Ishikawa (cell line): ENCODE results near the gene COL15A1.

Experiments
- CEBPB ChIP-seq: IDR thresholded peaks from 2 replicates; pipeline ENCODE4 v1.6.1; 2012
- CREB1 ChIP-seq: IDR thresholded peaks from 2 replicates; pipeline ENCODE4 v1.6.1; 2012; ENCODE audit warnings: low read depth
- EGR1 ChIP-seq: IDR thresholded peaks from 2 replicates; pipeline ENCODE4 v1.6.1; 2012
- EP300 ChIP-seq: IDR thresholded peaks from 2 replicates; pipeline ENCODE4 v1.6.1; 2012; ENCODE audit warnings: borderline replicate concordance
- FOXM1 ChIP-seq: IDR thresholded peaks from 2 replicates; pipeline ENCODE4 v1.6.1; 2012; ENCODE audit warnings: low read depth, borderline replicate concordance
- NFIC ChIP-seq: IDR thresholded peaks from 2 replicates; pipeline ENCODE4 v1.6.1; 2012
- RAD21 ChIP-seq: IDR thresholded peaks from 2 replicates; pipeline ENCODE4 v1.6.1; 2012; ENCODE audit warnings: low read depth
- REST ChIP-seq: IDR thresholded peaks from 2 replicates; pipeline ENCODE4 v1.6.1; 2012; ENCODE audit warnings: low read depth, mild to moderate bottlenecking
- TAF1 ChIP-seq: IDR thresholded peaks from 2 replicates; pipeline ENCODE4 v1.6.1; 2012; ENCODE audit warnings: low read depth, mild to moderate bottlenecking
- TCF12 ChIP-seq: IDR thresholded peaks from 2 replicates; pipeline ENCODE4 v1.6.1; 2012; ENCODE audit warnings: low read depth
- TEAD4 ChIP-seq: IDR thresholded peaks from 2 replicates; pipeline ENCODE4 v1.6.1; 2012
- USF1 ChIP-seq: IDR thresholded peaks from 2 replicates; pipeline ENCODE4 v1.6.1; 2012
- YY1 ChIP-seq: IDR thresholded peaks from 2 replicates; pipeline ENCODE4 v1.6.1; 2012; ENCODE audit warnings: low read depth
- ZBTB7A ChIP-seq: IDR thresholded peaks from 2 replicates; pipeline ENCODE4 v1.6.1; 2012; ENCODE audit warnings: low read depth
- TF ChIP-seq, protein P1 (sequence below): IDR thresholded peaks from 2 replicates; pipeline ENCODE4 v1.6.1; 2012

The COL15A1 gene

GRCh38 chr9:98964201-98964600 lies 20.5 kb downstream of the COL15A1 start:
- TF ChIP-seq NFIC (no peak), RAD21 (no peak)

DNA sequence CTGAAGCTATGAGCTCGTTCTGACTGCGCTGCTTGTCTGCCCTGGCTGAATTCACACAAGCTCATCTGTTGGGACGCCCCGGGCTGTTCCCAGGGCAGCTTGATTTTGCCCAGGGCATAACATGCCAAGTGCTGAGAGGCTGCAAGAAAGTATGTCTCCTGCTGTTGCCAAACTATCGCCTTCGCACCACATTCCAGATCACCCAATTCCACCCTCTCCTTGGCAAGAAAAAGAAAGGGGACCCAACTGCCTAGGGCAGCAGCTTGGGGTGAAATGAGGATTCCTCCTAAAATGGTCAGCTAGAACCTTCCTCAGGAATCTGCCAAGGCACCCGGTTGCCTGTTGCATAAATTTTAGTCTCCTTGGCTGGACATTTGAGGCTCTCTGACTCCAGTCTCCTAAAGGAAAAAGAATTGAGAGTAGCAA lies 21.2 kb downstream of the COL15A1 start:
- no peak for TF ChIP-seq NFIC
- TF ChIP-seq, protein P1, sequence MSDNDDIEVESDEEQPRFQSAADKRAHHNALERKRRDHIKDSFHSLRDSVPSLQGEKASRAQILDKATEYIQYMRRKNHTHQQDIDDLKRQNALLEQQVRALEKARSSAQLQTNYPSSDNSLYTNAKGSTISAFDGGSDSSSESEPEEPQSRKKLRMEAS, result no peak
- TF ChIP-seq CEBPB, result no peak
- TF ChIP-seq FOXM1, result no peak
- no peak for TF ChIP-seq TCF12
- no peak for TF ChIP-seq TEAD4
- no peak for TF ChIP-seq EGR1
- no peak for TF ChIP-seq TAF1
- no peak for TF ChIP-seq USF1
- no peak for TF ChIP-seq YY1
- no peak for TF ChIP-seq EP300
- no peak for TF ChIP-seq CREB1
- no peak for TF ChIP-seq RAD21
- no peak for TF ChIP-seq REST
- no peak for TF ChIP-seq ZBTB7A

DNA sequence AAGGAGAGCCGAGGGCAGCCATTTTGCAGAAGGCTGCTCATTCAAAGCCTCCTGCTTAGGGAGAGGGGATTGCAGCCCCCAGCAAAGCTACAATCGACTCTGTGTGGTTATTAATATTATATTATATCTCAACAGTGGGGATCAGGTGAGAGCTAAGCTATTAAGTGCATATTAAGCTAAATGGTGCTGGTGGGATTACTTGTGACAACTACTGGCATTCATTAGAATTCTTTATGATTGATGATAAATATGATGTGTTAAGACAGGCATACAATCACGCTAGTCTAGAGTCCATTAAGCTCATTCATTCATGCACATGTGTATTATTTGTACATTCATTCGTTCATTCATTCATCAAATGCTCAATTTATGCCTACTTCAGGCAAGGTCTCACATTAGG lies 23.0 kb downstream of the COL15A1 start:
- TF ChIP-seq EGR1, result no peak
- no peak for TF ChIP-seq TAF1
- TF ChIP-seq, protein P1, result no peak
- no peak for TF ChIP-seq NFIC
- no peak for TF ChIP-seq CEBPB
- TF ChIP-seq RAD21, result no peak
- no peak for TF ChIP-seq TEAD4
- no peak for TF ChIP-seq REST
- no peak for TF ChIP-seq TCF12
- no peak for TF ChIP-seq USF1
- TF ChIP-seq ZBTB7A, result no peak
- TF ChIP-seq EP300, result no peak

DNA sequence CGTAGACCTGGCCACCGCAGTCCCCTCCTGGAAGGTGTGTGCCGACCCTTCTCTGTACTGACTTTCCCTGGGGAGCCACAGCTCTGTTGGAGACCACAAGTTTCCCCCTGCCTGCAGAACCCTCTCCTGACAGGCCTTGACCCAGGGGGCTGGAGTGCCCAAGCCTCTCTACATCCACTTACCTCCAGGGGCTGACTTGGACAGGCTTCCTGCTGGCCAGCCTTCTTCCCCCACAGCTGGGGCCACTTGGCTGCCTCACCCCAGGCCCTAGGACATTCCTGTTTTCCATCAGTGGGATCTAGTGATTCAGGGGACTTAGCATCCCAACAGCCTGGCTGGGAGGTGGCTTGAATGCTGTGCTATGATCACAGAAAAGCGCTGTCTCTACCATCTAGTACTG lies 23.6 kb downstream of the COL15A1 start:
- no peak for TF ChIP-seq TEAD4
- no peak for TF ChIP-seq TAF1
- no peak for TF ChIP-seq TCF12
- TF ChIP-seq EP300, result no peak
- TF ChIP-seq FOXM1, result no peak
- no peak for TF ChIP-seq YY1
- TF ChIP-seq USF1, result no peak
- no peak for TF ChIP-seq CREB1
- no peak for TF ChIP-seq ZBTB7A
- TF ChIP-seq CEBPB, result no peak
- TF ChIP-seq, protein P1, result no peak
- no peak for TF ChIP-seq EGR1

DNA sequence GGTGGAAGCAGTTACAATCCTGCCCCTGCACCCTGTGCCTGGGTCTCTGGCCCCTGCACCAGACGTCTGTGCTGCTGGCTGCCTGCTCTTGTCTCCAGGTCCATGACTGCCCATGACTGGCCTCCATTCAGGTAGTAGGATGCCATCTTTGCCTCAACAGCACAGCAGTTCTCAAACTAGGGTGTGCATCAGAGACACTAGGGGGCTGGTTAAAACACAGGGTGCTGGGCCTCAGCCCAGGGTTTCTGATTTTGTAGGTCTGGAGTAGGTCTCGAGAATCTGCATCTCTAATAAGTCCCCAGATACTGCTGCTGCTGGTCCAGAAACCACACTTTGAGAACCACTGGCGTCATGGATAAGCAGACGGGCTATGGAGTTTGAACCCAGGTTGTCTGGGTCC lies 24.0 kb downstream of the COL15A1 start:
- TF ChIP-seq, protein P1, result no peak
- TF ChIP-seq EGR1 (no peak), TEAD4 (no peak), RAD21 (no peak), USF1 (no peak), FOXM1 (no peak), TAF1 (no peak), EP300 (no peak), CEBPB (no peak), REST (no peak), TCF12 (no peak), ZBTB7A (no peak), NFIC (no peak)
